Neutrophil (primary cell): Measurements from ENCODE around the gene AKT3.

Experiments
- H3K27ac ChIP-seq: fragments of 200-600 bp; sonication (generic); 2 replicates; pipeline ENCODE4 v1.5.1; 2016; ENCODE audit warnings: mild to moderate bottlenecking, moderate library complexity
- H3K27me3 ChIP-seq: fragments of 200-600 bp; sonication (generic); 2 replicates; pipeline ENCODE4 v1.6.0; 2016; ENCODE audit warnings: mild to moderate bottlenecking
- H3K36me3 ChIP-seq: fragments of 200-600 bp; sonication (generic); 2 replicates; pipeline ENCODE4 v1.5.1; 2017
- H3K4me1 ChIP-seq, 2 experiments: fragments of 200-600 bp in 1 of 2; sonication (generic) in 1 of 2; 1 replicate in 1 of 2; 2 replicates in 1 of 2; pipeline versions ENCODE4 v1.5.1 to v1.6.1; 2013 to 2016; ENCODE audit warnings: low read depth in 1 of 2, low read length in 1 of 2, mild to moderate bottlenecking in 1 of 2, moderate library complexity in 1 of 2; ENCODE audit not compliant: control insufficient read depth in 1 of 2, insufficient read depth in 1 of 2
- H3K4me3 ChIP-seq, 2 experiments: fragments of 200-600 bp in 1 of 2; sonication (generic) in 1 of 2; 1 replicate in 1 of 2; 2 replicates in 1 of 2; pipeline ENCODE4 v1.5.1; 2013 to 2016; ENCODE audit warnings: low read depth in 1 of 2, low read length in 1 of 2, mild to moderate bottlenecking in 1 of 2, moderate library complexity in 1 of 2
- H3K9me3 ChIP-seq: fragments of 200-600 bp; sonication (generic); 2 replicates; pipeline ENCODE4 v1.5.1; 2016
- CTCF ChIP-seq: fragments of 200-600 bp; sonication (generic); IDR thresholded peaks from 2 replicates; pipeline ENCODE4 v1.5.1; 2016; ENCODE audit warnings: antibody characterized with exemption

AKT3 gene

DNA sequence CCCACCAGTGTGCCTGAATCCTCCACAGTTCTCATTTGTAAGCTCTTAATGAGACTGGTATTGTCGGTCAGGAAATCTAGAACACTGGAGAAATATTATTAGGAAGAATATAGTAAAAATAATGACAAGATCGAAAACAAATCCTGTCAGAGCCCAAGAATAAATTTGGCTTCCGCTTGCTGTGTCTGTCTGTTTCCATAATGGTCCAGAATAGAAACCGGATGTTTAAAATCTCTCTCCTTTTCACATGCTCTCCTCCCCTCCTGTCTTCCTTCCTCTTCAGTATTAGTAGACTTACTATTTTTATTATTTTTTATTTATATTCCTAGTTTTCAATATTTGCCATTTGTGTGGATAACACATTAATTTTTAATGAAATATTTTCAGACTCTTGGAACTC is 406.5 kb downstream of the AKT3 start:
- Histone ChIP-seq H3K4me3 (no peak overlapping the region), H3K27ac (no peak overlapping the region), H3K9me3 (no peaks in the 10 kb centered on the region), H3K4me1 (peaks cover 14 to 20% of the 10 kb centered on the region in 2 experiments), H3K27me3 (no peaks in the 10 kb centered on the region), H3K36me3 (no peaks in the 10 kb centered on the region)
- no peak for TF ChIP-seq CTCF

DNA sequence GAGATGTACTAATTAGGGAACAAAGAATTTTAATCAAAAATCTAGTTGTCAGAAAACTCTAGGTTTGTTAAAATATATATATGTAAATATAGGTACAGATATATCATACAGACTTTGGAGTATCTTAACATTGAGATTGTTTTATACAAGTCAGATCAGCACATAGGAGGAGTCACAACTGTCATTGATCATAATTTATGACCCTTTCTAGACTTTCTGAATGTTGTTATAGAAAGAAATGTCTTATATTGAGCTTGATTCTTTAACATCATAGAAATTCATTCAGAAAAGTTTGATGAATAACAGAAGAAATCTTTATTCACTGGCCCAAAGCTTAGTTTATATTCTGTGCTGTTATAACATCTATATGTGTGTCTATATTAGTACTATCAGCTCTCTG is 408.4 kb downstream of the AKT3 start:
- no peaks in the 10 kb centered on the region for H3K9me3 ChIP-seq
- TF ChIP-seq CTCF: no peak
- no peaks in the 10 kb centered on the region for H3K36me3 ChIP-seq

GRCh38 chr1:243440406-243440805 is 409.6 kb downstream of the AKT3 start:
- TF ChIP-seq CTCF: no peak
- Histone ChIP-seq H3K36me3 (no peaks in the 10 kb centered on the region), H3K4me3 (no peak overlapping the region), H3K27me3 (no peaks in the 10 kb centered on the region), H3K9me3 (no peaks in the 10 kb centered on the region), H3K27ac (no peak overlapping the region), H3K4me1 (peaks cover 5 to 8% of the 10 kb centered on the region in 2 experiments)

More for the DNA sequence above, 408.4 kb downstream of the AKT3 start:
- Histone ChIP-seq H3K4me1 (peaks cover 7 to 8% of the 10 kb centered on the region in 2 experiments), H3K4me3 (no peak overlapping the region), H3K27ac (no peak overlapping the region), H3K27me3 (no peaks in the 10 kb centered on the region)

DNA sequence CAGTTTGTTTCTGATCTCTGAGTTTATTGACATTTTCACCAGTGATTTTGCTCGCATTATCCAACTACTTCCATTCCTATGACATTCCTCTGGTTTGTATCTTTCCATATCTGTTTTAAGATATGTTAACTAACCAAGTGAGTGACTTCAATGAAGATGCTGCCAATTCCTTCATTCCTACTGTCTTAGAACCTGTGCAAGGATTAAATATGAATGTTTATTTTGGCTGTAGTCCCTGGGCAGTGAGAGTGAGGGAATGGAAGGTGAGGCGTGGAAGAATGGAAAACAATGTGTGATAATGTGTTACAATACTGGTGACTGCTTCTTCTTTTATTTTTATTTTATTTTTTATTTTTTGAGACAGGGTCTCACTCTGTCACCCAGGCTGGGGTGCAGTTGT is 411.2 kb downstream of the AKT3 start:
- H3K36me3 ChIP-seq: no peaks in the 10 kb centered on the region
- H3K4me1 ChIP-seq: peaks cover 5 to 8% of the 10 kb centered on the region in 2 experiments
- H3K9me3 ChIP-seq: no peaks in the 10 kb centered on the region
- no peaks in the 10 kb centered on the region for H3K27me3 ChIP-seq
- TF ChIP-seq CTCF: no peak
- H3K4me3 ChIP-seq: no peak overlapping the region
- no peak overlapping the region for H3K27ac ChIP-seq
